Measurements from ENCODE around the gene RPL27.
"Not testable (repeated sequence)": the region's sequence is repeated elsewhere in the genome, so short reads cannot be mapped to it uniquely, and the experiment has no call there.

The RPL27 gene

GRCh38 chr17:42975701-42976100 is 22.5 kb upstream of the RPL27 start:
- H3K27ac ChIP-seq (ENCODE audit: low read depth in 2 of 2, low read length in 2 of 2); H3K27me3 ChIP-seq (ENCODE audit: control insufficient read depth in 2 of 2, insufficient read depth in 2 of 2, low read length in 2 of 2); H3K9me3 ChIP-seq (ENCODE audit: control insufficient read depth in 2 of 2, low read length in 2 of 2); H3K9ac ChIP-seq (ENCODE audit: low read depth in 1 of 2, low read length in 2 of 2); H3K4me3 ChIP-seq (ENCODE audit: low read length in 2 of 2); H3K36me3 ChIP-seq (ENCODE audit: control insufficient read depth in 2 of 2, insufficient read depth in 2 of 2, low read length in 2 of 2): not testable (repeated sequence)
- H3K4me1 ChIP-seq (ENCODE audit: control insufficient read depth in 2 of 2, insufficient read depth in 2 of 2, low read length in 2 of 2): peaks cover 13% of the 10 kb centered on the region in 2 donors

GRCh38 chr17:42979511-42980273 is 18.5 kb upstream of the RPL27 start, which contains the start of gene PTGES3L:
PTGES3L (minus strand) TSS chr17:42980080; CDS start chr17:42980053, 27 bp downstream.
- Histone ChIP-seq H3K27ac (ENCODE audit: low read depth in 2 of 2, low read length in 2 of 2) (peak within 1 kb of the TSS; percentile 89 to 90), H3K4me1 (ENCODE audit: control insufficient read depth in 2 of 2, insufficient read depth in 2 of 2, low read length in 2 of 2) (peaks cover 26 to 27% of the 10 kb centered on the region in 2 donors), H3K27me3 (ENCODE audit: control insufficient read depth in 2 of 2, insufficient read depth in 2 of 2, low read length in 2 of 2) (no peaks in the 10 kb centered on the region), H3K36me3 (ENCODE audit: control insufficient read depth in 2 of 2, insufficient read depth in 2 of 2, low read length in 2 of 2) (peaks cover 0 to 5% of the 10 kb centered on the region in 2 donors), H3K4me3 (ENCODE audit: low read length in 2 of 2) (peak within 1 kb of the TSS; percentile 93 to 94), H3K9ac (ENCODE audit: low read depth in 1 of 2, low read length in 2 of 2) (peak within 1 kb of the TSS; percentile 82 to 89), H3K9me3 (ENCODE audit: control insufficient read depth in 2 of 2, low read length in 2 of 2) (no peaks in the 10 kb centered on the region)

- no peaks in the 10 kb centered on the region for H3K9me3 ChIP-seq (ENCODE audit: control insufficient read depth in 2 of 2, low read length in 2 of 2)
- H3K9ac ChIP-seq (ENCODE audit: low read depth in 1 of 2, low read length in 2 of 2): peak within 1 kb of the TSS; percentile 82 to 89
- peak within 1 kb of the TSS; percentile 89 to 90 for H3K27ac ChIP-seq (ENCODE audit: low read depth in 2 of 2, low read length in 2 of 2)
- peaks cover 0 to 8% of the 10 kb centered on the region in 2 donors for H3K36me3 ChIP-seq (ENCODE audit: control insufficient read depth in 2 of 2, insufficient read depth in 2 of 2, low read length in 2 of 2)
- no peaks in the 10 kb centered on the region for H3K27me3 ChIP-seq (ENCODE audit: control insufficient read depth in 2 of 2, insufficient read depth in 2 of 2, low read length in 2 of 2)
- peak within 1 kb of the TSS; percentile 93 to 94 for H3K4me3 ChIP-seq (ENCODE audit: low read length in 2 of 2)
- peaks cover 26 to 27% of the 10 kb centered on the region in 2 donors for H3K4me1 ChIP-seq (ENCODE audit: control insufficient read depth in 2 of 2, insufficient read depth in 2 of 2, low read length in 2 of 2)
Observed at GRCh38 chr17:42980274-42980765, 17.9 kb upstream of the RPL27 start, which contains the start of gene RUNDC1. RUNDC1 (plus strand) TSS chr17:42980565; CDS start chr17:42980577, 12 bp downstream.

GRCh38 chr17:42980766-42981397 is 17.3 kb upstream of the RPL27 start:
- Histone ChIP-seq H3K9me3 (ENCODE audit: control insufficient read depth in 2 of 2, low read length in 2 of 2) (no peaks in the 10 kb centered on the region), H3K36me3 (ENCODE audit: control insufficient read depth in 2 of 2, insufficient read depth in 2 of 2, low read length in 2 of 2) (peaks cover under 1 to 11% of the 10 kb centered on the region in 2 donors), H3K27ac (ENCODE audit: low read depth in 2 of 2, low read length in 2 of 2) (peak overlapping the region; percentile 89 to 90), H3K4me1 (ENCODE audit: control insufficient read depth in 2 of 2, insufficient read depth in 2 of 2, low read length in 2 of 2) (peaks cover 26 to 27% of the 10 kb centered on the region in 2 donors), H3K9ac (ENCODE audit: low read depth in 1 of 2, low read length in 2 of 2) (peak overlapping the region; percentile 82 to 89), H3K4me3 (ENCODE audit: low read length in 2 of 2) (peak overlapping the region; percentile 93 to 94), H3K27me3 (ENCODE audit: control insufficient read depth in 2 of 2, insufficient read depth in 2 of 2, low read length in 2 of 2) (no peaks in the 10 kb centered on the region)

- Histone ChIP-seq H3K4me3 (ENCODE audit: low read length in 2 of 2) (peak overlapping the region in 1 of 2 donors; percentile 94), H3K9me3 (ENCODE audit: control insufficient read depth in 2 of 2, low read length in 2 of 2) (no peaks in the 10 kb centered on the region), H3K27ac (ENCODE audit: low read depth in 2 of 2, low read length in 2 of 2) (no peak overlapping the region)
Observed at GRCh38 chr17:42982266-42982665, 16.0 kb upstream of the RPL27 start.

GRCh38 chr17:42985225-42985624 is 13.0 kb upstream of the RPL27 start:
- H3K9me3 ChIP-seq (ENCODE audit: control insufficient read depth in 2 of 2, low read length in 2 of 2): no peaks in the 10 kb centered on the region
- no peak overlapping the region for H3K4me3 ChIP-seq (ENCODE audit: low read length in 2 of 2)
- H3K36me3 ChIP-seq (ENCODE audit: control insufficient read depth in 2 of 2, insufficient read depth in 2 of 2, low read length in 2 of 2): peaks cover 28 to 41% of the 10 kb centered on the region in 2 donors
- H3K4me1 ChIP-seq (ENCODE audit: control insufficient read depth in 2 of 2, insufficient read depth in 2 of 2, low read length in 2 of 2): peaks cover 13 to 14% of the 10 kb centered on the region in 2 donors
- H3K27ac ChIP-seq (ENCODE audit: low read depth in 2 of 2, low read length in 2 of 2): peak overlapping the region in 1 of 2 donors; percentile 16
- no peaks in the 10 kb centered on the region for H3K27me3 ChIP-seq (ENCODE audit: control insufficient read depth in 2 of 2, insufficient read depth in 2 of 2, low read length in 2 of 2)
- H3K9ac ChIP-seq (ENCODE audit: low read depth in 1 of 2, low read length in 2 of 2): peak overlapping the region in 1 of 2 donors; percentile 14

More at GRCh38 chr17:42982266-42982665, 16.0 kb upstream of the RPL27 start:
- Histone ChIP-seq H3K4me1 (ENCODE audit: control insufficient read depth in 2 of 2, insufficient read depth in 2 of 2, low read length in 2 of 2) (peaks cover 26 to 27% of the 10 kb centered on the region in 2 donors), H3K27me3 (ENCODE audit: control insufficient read depth in 2 of 2, insufficient read depth in 2 of 2, low read length in 2 of 2) (no peaks in the 10 kb centered on the region), H3K9ac (ENCODE audit: low read depth in 1 of 2, low read length in 2 of 2) (no peak overlapping the region), H3K36me3 (ENCODE audit: control insufficient read depth in 2 of 2, insufficient read depth in 2 of 2, low read length in 2 of 2) (peaks cover 5 to 19% of the 10 kb centered on the region in 2 donors)

- H3K9me3 ChIP-seq (ENCODE audit: control insufficient read depth in 2 of 2, low read length in 2 of 2): no peaks in the 10 kb centered on the region
- no peak overlapping the region for H3K9ac ChIP-seq (ENCODE audit: low read depth in 1 of 2, low read length in 2 of 2)
- peaks cover 54 to 66% of the 10 kb centered on the region in 2 donors for H3K36me3 ChIP-seq (ENCODE audit: control insufficient read depth in 2 of 2, insufficient read depth in 2 of 2, low read length in 2 of 2)
- no peaks in the 10 kb centered on the region for H3K4me1 ChIP-seq (ENCODE audit: control insufficient read depth in 2 of 2, insufficient read depth in 2 of 2, low read length in 2 of 2)
- H3K27me3 ChIP-seq (ENCODE audit: control insufficient read depth in 2 of 2, insufficient read depth in 2 of 2, low read length in 2 of 2): no peaks in the 10 kb centered on the region
- no peak overlapping the region for H3K27ac ChIP-seq (ENCODE audit: low read depth in 2 of 2, low read length in 2 of 2)
- no peak overlapping the region for H3K4me3 ChIP-seq (ENCODE audit: low read length in 2 of 2)
Observed at GRCh38 chr17:42989141-42989540, 9.1 kb upstream of the RPL27 start.

- H3K4me3 ChIP-seq (ENCODE audit: low read length in 2 of 2): no peak overlapping the region
- no peaks in the 10 kb centered on the region for H3K9me3 ChIP-seq (ENCODE audit: control insufficient read depth in 2 of 2, low read length in 2 of 2)
- H3K9ac ChIP-seq (ENCODE audit: low read depth in 1 of 2, low read length in 2 of 2): no peak overlapping the region
- peaks cover 54 to 66% of the 10 kb centered on the region in 2 donors for H3K36me3 ChIP-seq (ENCODE audit: control insufficient read depth in 2 of 2, insufficient read depth in 2 of 2, low read length in 2 of 2)
- no peak overlapping the region for H3K27ac ChIP-seq (ENCODE audit: low read depth in 2 of 2, low read length in 2 of 2)
- no peaks in the 10 kb centered on the region for H3K27me3 ChIP-seq (ENCODE audit: control insufficient read depth in 2 of 2, insufficient read depth in 2 of 2, low read length in 2 of 2)
- H3K4me1 ChIP-seq (ENCODE audit: control insufficient read depth in 2 of 2, insufficient read depth in 2 of 2, low read length in 2 of 2): no peaks in the 10 kb centered on the region
Observed at GRCh38 chr17:42989726-42990652, 8.2 kb upstream of the RPL27 start.

- Histone ChIP-seq H3K4me1 (ENCODE audit: control insufficient read depth in 2 of 2, insufficient read depth in 2 of 2, low read length in 2 of 2) (no peaks in the 10 kb centered on the region), H3K36me3 (ENCODE audit: control insufficient read depth in 2 of 2, insufficient read depth in 2 of 2, low read length in 2 of 2) (peaks cover 52 to 58% of the 10 kb centered on the region in 2 donors), H3K4me3 (ENCODE audit: low read length in 2 of 2) (no peak overlapping the region), H3K9me3 (ENCODE audit: control insufficient read depth in 2 of 2, low read length in 2 of 2) (no peaks in the 10 kb centered on the region), H3K27ac (ENCODE audit: low read depth in 2 of 2, low read length in 2 of 2) (no peak overlapping the region), H3K9ac (ENCODE audit: low read depth in 1 of 2, low read length in 2 of 2) (no peak overlapping the region), H3K27me3 (ENCODE audit: control insufficient read depth in 2 of 2, insufficient read depth in 2 of 2, low read length in 2 of 2) (no peaks in the 10 kb centered on the region)
Observed at GRCh38 chr17:42991471-42991870, 6.7 kb upstream of the RPL27 start.
